ENCODE measurements around the gene FAM163B.

GRCh38 chr9:133639613-133640012 is 30.4 kb upstream of the FAM163B start:
- TF ChIP-seq, protein P1, sequence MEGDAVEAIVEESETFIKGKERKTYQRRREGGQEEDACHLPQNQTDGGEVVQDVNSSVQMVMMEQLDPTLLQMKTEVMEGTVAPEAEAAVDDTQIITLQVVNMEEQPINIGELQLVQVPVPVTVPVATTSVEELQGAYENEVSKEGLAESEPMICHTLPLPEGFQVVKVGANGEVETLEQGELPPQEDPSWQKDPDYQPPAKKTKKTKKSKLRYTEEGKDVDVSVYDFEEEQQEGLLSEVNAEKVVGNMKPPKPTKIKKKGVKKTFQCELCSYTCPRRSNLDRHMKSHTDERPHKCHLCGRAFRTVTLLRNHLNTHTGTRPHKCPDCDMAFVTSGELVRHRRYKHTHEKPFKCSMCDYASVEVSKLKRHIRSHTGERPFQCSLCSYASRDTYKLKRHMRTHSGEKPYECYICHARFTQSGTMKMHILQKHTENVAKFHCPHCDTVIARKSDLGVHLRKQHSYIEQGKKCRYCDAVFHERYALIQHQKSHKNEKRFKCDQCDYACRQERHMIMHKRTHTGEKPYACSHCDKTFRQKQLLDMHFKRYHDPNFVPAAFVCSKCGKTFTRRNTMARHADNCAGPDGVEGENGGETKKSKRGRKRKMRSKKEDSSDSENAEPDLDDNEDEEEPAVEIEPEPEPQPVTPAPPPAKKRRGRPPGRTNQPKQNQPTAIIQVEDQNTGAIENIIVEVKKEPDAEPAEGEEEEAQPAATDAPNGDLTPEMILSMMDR (optimal IDR thresholded peaks at IDR 0.05 in 1 of 3, IDR thresholded peaks at IDR 0.05 in 1 of 3, conservative IDR thresholded peaks at IDR 0.05 in 1 of 3; ENCODE audit: extremely low read depth in 1 of 3, insufficient read depth in 2 of 3, low read length in 3 of 3) = no peak
- no peak for TF ChIP-seq EZH2 (IDR thresholded peaks at IDR 0.05; ENCODE audit: low read length)

Measured in keratinocyte (primary cell).